WTC11 (cell line): ENCODE results near the gene BCAS1.

ENCODE experiments used
- CREB1 ChIP-seq: sonication (generic); formaldehyde crosslinking; IDR thresholded peaks from 2 replicates; pipeline ENCODE4 v1.8.0; 2023; ENCODE audit warnings: mild to moderate bottlenecking, missing genetic modification reagents
- CTCF ChIP-seq: fragments of 200-600 bp; IDR thresholded peaks from 2 replicates; pipeline ENCODE4 v1.8.0; 2022; ENCODE audit warnings: antibody characterized with exemption
- GABPB1 ChIP-seq: sonication (generic); formaldehyde crosslinking; IDR thresholded peaks from 2 replicates; pipeline ENCODE4 v1.8.1; 2023; ENCODE audit warnings: mild to moderate bottlenecking, missing genetic modification reagents
- JAZF1 ChIP-seq: fragments of 250-450 bp; sonication (Bioruptor Pico); IDR thresholded peaks from 2 replicates; pipeline ENCODE4 v1.9.0; 2021; ENCODE audit warnings: moderate library complexity, mild to moderate bottlenecking, inconsistent platforms
- ZNF263 ChIP-seq: sonication (generic); formaldehyde crosslinking; IDR thresholded peaks from 2 replicates; pipeline ENCODE4 v1.8.1; 2022; ENCODE audit warnings: low read depth, mild to moderate bottlenecking, moderate library complexity, missing genetic modification reagents
- ZNF281 ChIP-seq: sonication (generic); formaldehyde crosslinking; IDR thresholded peaks from 2 replicates; pipeline ENCODE4 v1.8.0; 2023; ENCODE audit warnings: mild to moderate bottlenecking, missing genetic modification reagents
- ZNF317 ChIP-seq: sonication (generic); formaldehyde crosslinking; IDR thresholded peaks from 2 replicates; pipeline ENCODE4 v1.8.1; 2023; ENCODE audit warnings: low read depth, mild to moderate bottlenecking, moderate library complexity, missing genetic modification reagents, borderline replicate concordance
- TF ChIP-seq, protein P1 (sequence below): sonication (generic); formaldehyde crosslinking; IDR thresholded peaks from 2 replicates; pipeline ENCODE4 v1.8.0; 2023; ENCODE audit warnings: missing genetic modification reagents
- TF ChIP-seq, protein P2 (sequence below): sonication (generic); formaldehyde crosslinking; IDR thresholded peaks from 2 replicates; pipeline ENCODE4 v1.8.0; 2022; ENCODE audit warnings: mild to moderate bottlenecking, missing genetic modification reagents

- TF ChIP-seq CTCF (no peak), CREB1 (CRISPR knock-in tag) (no peak), ZNF317 (CRISPR knock-in tag) (no peak), JAZF1 (CRISPR knock-in tag) (no peak), ZNF263 (CRISPR knock-in tag) (no peak), GABPB1 (CRISPR knock-in tag) (no peak), ZNF281 (CRISPR knock-in tag) (no peak)
- TF ChIP-seq, protein P1, sequence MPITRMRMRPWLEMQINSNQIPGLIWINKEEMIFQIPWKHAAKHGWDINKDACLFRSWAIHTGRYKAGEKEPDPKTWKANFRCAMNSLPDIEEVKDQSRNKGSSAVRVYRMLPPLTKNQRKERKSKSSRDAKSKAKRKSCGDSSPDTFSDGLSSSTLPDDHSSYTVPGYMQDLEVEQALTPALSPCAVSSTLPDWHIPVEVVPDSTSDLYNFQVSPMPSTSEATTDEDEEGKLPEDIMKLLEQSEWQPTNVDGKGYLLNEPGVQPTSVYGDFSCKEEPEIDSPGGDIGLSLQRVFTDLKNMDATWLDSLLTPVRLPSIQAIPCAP (CRISPR knock-in tag), result no peak
- TF ChIP-seq, protein P2, sequence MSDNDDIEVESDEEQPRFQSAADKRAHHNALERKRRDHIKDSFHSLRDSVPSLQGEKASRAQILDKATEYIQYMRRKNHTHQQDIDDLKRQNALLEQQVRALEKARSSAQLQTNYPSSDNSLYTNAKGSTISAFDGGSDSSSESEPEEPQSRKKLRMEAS (CRISPR knock-in tag), result no peak
Measured at GRCh38 chr20:53999077-53999476, 71.3 kb downstream of the BCAS1 start.
